GM19463 (cell line): ENCODE results near the gene SMIM35.

Experiments used
- ATAC-seq: cut with Tn5 transposase; IDR thresholded peaks from one replicate; pipeline ENCODE4 v1.9.1; 2021; ENCODE audit warnings: mild to moderate bottlenecking, moderate library complexity; ENCODE audit not compliant: unreplicated experiment

SMIM35 gene

GRCh38 chr11:118060081-118060661 lies 26.6 kb downstream of the SMIM35 start:
- ATAC-seq, result no peak

DNA sequence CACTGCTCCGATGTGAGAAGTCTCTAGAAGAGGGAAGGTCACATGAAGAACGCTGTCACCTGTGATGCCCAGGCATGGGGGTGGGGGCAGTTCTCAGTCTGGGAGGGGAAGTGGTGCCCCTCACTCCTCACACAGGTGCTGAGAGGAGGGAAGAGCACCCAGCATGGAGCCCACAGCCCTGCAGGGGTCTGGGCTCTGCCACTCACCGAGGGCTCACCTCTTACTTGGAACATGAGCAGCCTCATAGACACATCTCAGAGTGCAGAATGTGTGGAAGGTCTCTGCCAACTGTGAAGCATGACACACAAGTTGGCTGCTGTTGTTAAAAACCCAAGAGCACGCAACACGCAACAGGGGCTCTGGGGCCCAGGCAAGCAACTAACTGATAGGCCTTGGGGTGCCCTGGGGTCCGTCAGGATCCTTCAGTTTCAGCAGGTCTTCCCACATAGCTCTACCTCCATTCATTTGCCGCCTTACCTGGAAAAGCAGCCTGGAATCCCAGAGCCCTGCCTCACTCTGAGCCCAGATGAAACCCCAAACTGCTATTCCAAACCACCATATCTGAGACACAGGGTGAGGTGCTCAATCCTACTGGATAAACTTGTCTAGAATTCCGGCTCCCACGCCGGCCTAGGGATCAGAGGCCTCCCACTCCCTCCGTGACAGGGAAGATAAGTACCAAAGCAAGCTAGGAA lies 27.4 kb downstream of the SMIM35 start:
- no peak for ATAC-seq

GRCh38 chr11:118058311-118059245 lies 28.2 kb downstream of the SMIM35 start:
- no peak for ATAC-seq

- ATAC-seq, result no peak
Observed at GRCh38 chr11:118057251-118058145, 29.3 kb downstream of the SMIM35 start.

GRCh38 chr11:118056806-118057205 lies 30.0 kb downstream of the SMIM35 start:
- no peak for ATAC-seq

- ATAC-seq, result no peak
Observed at GRCh38 chr11:118055966-118056365, 30.8 kb downstream of the SMIM35 start.

DNA sequence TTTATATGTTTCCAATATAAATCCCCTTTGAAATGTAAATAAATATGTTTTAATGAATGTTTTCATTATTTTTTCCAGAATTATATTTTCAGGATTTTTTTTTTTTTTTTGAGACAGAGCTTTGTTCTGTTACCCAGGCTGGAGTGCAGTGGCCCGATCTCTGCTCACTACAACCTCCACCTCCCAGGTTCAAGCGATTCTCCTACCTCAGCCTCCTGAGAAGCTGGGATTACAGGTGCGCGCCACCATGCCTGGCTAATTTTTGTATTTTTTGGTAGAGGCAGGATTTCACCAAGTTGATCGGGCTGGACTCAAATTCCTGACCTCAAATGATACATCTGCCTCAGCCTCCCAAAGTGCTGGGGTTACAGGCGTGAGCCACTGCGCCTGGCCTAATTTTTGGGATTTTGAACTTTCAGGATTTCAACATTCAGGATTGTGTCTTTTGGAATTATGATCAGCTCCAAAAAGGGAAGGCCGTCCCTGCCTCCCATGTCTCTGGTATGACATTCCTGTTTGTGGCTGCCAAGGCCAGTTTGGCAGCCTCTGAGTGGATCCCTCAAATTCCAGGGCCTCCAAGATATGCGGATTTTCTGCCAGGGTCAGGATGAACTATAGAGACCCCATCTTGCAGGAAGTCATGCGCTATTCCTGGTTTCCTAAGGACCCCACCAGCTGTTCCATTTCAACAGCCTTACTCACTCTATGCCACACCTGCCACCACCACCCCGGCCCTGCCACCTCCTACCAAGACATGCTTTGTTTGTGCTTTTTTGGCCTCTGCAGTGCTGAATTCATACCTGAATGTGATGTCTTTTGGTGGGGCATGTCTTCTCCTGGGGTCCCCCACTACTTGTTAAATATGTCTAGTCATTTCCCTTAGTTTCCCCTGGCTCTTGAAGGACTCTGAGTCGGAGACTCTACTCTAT lies 31.8 kb downstream of the SMIM35 start:
- no peak for ATAC-seq

GRCh38 chr11:118052581-118053206 lies 34.1 kb downstream of the SMIM35 start:
- ATAC-seq, result no peak

GRCh38 chr11:118051611-118052461 lies 34.9 kb downstream of the SMIM35 start:
- peak; percentile 65 for ATAC-seq

GRCh38 chr11:118051136-118051610 lies 35.6 kb downstream of the SMIM35 start:
- no peak for ATAC-seq

DNA sequence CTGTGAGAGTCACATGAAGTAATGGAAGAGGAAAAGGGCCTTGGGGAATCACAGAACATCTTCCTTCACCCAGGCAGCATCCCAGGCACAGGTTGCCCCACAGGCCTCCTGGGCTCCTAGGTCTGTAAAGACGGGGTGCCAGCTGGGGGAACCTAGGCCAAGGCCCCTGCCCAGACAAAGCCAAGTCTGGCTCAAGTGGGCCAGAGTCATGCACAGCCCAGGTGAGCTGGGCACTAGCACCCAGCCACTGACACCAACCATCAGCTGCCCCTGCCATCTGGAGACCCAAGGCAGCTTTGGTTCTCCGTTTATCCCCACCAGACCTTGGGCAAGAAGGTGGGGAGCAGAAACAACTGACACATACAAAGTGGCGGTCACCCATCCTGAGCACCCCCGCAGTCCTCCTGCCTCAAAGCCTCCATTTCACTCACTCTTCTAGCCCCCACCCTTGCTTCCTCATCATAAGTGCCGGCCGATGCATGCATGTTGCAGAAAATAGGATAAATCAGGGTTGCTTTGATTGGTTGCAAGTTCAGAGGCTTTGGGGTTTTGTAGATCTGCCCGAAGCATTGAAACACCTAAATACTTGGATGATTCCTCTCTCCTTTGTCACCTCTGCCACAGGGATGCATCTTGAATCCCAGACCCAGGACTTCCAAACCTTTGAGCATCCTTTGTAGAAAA lies 36.4 kb downstream of the SMIM35 start:
- no peak for ATAC-seq

GRCh38 chr11:118049771-118050170 lies 37.0 kb downstream of the SMIM35 start:
- no peak for ATAC-seq

- ATAC-seq, result no peak
Observed at GRCh38 chr11:118048472-118049370, 38.0 kb downstream of the SMIM35 start.

DNA sequence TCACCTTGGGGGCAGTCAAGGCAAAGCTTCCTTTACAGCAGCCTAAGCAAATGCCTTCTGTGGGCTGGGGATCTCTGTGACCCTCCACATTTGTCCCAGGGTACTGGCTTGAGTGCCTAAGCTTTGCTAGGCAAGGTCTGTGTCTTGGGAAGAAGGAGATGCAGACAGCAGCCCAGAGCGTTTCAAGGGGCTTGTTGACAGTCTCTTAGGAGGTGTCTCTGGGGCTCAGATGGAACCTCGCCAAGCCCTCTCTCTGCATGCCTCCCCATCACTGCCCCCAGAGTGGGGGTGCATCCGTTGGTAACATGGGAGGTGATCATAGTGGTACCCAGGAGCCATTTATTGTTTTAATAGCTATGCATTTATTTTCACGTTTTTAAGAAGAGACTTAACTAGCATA lies 39.0 kb downstream of the SMIM35 start:
- no peak for ATAC-seq

- ATAC-seq, result no peak
Observed at GRCh38 chr11:118046964-118047700, 39.6 kb downstream of the SMIM35 start.
